GM21737 (cell line): ENCODE measurements around the gene BRINP3.

Experiments used
- ATAC-seq: cut with Tn5 transposase; IDR thresholded peaks from one replicate; pipeline ENCODE4 v1.9.1; 2021; ENCODE audit warnings: mild to moderate bottlenecking, moderate library complexity; ENCODE audit not compliant: unreplicated experiment

The BRINP3 gene

DNA sequence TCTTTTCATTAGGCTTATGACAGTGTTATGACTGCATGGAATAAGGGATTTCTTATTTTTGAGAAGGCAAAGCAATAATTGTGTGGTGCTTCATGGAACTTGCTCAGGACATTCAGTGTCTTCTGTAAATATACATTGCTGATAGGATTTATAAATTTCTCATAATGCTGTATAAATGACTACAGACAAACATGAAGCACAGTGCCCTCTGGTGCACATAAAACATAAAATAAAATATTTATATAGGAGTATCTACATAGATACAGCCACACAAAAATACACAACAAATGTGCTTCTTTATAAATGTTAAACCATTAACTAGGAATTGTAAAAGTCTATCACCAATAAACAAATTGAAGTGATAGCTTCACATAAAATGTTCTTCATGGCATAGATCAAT lies 24.1 kb downstream of the BRINP3 start:
- no peak for ATAC-seq

DNA sequence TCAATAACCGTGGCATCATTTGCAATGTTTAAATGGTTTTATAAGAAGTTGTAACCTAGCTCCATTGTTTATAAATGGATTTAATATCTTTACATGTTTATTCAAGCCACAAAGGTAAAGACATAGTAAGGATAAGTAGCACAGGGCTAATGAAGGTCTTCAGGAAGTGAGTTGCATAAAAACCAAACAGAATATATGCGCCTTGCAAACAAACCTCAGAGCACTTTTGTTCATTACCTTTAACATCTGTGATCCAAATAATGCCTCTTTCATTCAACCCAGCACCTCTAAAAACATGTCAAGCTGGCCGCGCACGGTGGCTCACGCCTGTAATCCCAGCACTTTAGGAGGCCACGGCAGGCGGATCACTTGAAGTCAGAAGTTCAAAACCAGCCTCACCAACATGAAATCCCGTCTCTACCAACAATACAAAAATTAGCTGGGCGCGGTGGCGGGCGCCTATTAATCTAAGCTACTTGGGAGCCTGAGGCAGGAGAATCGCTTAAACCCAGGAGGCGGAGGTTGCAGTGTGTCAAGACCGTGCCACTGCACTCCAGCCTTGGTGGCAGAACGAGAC lies 25.3 kb downstream of the BRINP3 start:
- ATAC-seq, result no peak

DNA sequence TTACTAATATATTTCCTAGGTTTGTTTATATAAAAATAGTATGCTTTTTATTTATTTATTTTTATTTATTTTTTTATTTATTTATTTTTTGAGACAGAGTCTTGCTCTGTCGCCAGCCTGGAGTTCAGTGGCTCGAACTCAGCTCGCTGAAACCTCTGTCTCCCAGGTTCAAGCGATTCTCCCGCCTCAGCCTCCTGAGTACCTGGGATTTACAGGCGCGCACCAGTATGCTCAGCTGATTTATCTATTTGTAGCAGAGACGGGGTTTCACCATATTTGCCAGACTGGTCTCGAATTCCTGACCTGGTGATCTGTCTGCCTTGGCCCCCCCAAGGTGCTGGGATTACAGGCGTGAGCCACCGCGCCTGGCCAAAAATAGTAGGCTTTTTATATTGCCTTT lies 33.2 kb downstream of the BRINP3 start:
- ATAC-seq, result no peak

DNA sequence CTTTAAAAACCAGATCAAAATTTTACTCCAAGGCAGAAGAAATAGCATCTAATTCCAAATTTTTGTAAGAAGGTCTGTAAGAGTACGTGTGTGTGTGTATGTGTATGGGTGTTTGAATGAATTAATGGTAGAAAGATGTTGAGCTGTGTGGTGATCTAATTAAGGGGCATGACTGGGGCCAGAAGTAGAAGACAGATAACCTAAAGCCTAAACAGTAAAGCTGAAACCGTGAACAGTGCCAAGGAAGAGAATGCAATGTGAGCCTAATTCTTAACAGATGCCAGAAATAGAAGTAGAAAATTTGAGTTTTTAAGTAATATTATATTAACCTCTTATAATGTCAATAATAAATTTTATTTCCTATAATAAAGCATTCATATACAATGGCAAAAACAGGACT lies 38.2 kb downstream of the BRINP3 start:
- no peak for ATAC-seq

DNA sequence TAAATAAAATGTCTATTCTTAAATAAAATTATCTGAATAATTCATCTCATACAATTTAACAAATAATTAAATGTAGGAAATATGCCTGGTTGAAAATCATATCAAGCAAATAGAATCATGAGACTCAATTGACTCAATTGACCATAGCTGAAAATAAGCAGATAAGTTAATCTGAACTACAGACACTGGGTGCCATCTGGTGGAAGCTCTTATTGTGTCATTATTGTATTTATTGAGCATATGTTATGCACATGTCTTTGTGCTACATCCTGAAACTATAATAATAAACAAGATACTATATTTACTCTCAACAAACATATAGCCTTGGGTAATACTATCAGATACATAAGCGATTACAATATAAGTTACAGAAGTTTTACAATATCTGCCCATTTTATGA lies 41.0 kb downstream of the BRINP3 start:
- no peak for ATAC-seq

DNA sequence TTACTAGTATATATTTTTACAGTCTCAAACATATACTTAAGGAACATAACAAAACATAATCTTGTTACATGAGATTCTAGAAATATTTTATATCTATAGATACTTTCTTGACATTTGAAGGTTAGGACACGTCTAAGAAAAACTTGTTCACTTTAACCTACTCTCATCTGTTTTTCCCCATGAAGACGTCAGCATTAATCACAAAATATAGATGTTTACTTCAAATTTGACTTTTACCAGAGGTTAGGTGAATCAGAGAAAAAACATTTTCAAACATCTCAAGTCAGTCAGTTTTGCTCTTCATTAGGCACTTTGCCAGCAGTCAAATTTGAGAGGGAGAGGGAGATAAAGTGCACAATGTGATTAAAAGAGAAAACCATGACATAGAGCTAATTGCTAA lies 47.7 kb downstream of the BRINP3 start:
- no peak for ATAC-seq

DNA sequence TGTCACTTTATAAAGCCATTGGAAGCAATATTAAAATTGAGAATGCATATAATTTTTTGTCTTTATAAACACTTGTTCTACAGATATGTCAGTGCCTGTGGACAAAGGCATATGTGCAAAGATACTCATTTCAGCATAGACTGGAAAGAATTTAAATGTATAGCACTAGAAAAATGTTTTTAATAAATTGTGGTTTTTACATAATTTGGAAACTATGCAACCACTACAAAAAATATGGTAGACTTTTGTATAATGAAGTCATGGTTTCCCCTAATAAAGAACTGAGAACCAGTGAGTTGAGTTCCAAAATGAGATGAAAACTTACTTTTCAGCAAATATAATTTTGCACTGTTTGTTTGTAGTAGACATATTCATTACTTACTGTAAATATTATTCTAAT lies 48.5 kb downstream of the BRINP3 start:
- no peak for ATAC-seq

DNA sequence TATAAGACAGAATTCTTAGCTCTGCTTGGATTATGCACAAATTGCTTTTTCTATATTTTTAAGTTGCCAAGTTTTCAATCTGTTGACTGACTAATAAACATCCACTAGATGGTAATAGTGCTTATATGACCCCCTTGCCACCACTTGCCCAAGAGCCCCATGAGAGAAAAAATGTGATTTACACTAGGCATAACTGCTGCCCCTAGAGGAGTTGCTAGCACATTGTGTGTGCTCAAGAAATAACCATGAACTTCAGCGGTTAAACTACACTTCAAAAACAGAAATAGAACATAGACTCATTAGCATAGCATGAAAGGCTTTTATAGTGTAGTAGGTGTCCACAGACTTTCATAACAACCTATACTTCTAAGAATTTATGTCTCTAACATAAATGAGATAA lies 61.4 kb downstream of the BRINP3 start:
- ATAC-seq, result no peak

DNA sequence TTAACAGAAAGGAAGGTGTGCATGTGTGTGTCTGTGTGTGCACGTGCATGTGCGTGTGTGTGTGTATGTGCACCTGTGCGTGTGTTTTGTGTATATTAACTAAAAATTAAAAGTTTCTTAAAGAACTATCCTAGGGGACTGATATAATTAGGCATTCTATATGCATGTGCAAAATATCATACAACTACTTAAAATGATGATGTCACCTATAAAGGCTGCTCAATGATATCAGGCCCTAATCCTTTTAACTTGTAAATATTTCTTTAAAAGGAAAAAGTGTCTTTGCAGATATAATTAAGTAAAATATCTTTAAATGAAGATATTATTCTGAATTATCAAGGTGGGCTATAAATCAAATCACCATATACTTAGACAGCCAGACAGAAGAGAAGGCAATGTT lies 64.5 kb downstream of the BRINP3 start:
- ATAC-seq, result no peak

DNA sequence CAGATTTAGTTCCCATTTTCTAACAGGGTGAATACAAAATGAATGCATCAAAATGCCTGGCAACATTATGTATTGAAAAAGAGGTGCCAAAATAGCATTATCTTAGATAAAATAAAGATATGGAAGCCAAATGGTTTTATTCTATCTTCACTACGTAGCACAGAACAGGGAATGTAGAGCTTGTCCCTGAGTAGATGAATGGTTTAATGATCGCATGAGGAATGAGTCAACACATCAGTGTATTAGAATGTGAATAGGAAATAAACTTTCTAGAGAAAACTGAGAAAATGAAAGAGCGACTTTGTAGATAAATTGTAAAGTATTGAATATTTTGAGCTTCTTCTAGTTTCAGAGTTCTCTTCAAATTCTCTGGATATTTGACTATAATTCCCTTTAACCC lies 74.3 kb downstream of the BRINP3 start:
- no peak for ATAC-seq

DNA sequence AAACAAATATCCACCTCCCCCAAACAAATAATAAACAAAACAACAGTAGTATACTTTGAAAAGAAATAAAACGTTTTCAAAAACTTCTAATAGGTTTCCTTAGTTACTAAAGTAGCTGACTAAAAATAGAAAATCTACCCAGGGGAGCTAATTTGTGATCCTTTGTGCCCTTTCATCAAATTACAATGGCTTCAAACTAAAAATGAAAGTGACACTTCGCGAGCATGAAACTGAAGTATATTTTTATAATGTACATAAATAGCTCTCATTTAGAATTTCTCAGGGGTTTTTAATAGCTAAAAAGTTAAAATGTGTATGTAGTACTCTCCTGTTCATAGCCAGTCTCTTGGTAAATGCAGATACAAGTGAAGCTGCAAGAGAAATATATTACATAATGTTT lies 78.4 kb downstream of the BRINP3 start:
- ATAC-seq, result no peak

DNA sequence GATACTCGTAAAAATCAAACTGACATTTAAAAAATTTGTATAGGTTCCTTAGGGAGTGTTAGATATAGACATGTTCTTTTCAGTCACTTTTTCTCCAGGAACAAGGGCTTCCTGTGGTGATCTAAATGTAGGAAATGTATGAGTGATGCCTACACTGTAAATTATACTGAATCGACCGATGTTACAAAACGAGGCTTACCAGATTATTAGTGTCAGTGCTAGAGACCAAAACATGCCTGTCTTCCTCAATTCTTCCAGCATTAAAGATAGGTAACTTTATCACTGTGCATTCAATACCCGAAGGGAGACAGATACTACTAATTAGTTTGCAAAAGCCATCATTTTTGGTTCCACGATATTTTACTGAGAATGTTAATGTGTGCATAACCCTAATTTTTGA lies 86.1 kb downstream of the BRINP3 start:
- no peak for ATAC-seq

DNA sequence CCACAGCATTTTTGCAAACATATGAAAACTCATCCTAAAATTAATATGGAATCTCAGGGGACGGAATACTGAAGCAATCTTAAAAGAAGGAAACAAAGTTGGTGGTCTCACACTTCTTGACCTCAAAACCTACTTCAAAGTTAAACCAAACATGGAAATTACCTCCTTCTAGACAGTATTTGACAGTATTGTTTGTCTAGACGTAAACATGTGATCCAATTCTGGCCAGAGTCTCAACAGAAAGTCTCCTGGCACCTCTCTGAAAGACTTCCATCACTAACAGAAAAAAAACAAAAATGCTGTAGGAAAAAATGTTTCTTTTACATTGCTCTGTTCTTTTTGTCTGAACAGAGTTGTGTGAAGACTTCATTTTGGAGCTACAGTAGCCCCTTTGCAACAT lies 99.7 kb downstream of the BRINP3 start:
- no peak for ATAC-seq

DNA sequence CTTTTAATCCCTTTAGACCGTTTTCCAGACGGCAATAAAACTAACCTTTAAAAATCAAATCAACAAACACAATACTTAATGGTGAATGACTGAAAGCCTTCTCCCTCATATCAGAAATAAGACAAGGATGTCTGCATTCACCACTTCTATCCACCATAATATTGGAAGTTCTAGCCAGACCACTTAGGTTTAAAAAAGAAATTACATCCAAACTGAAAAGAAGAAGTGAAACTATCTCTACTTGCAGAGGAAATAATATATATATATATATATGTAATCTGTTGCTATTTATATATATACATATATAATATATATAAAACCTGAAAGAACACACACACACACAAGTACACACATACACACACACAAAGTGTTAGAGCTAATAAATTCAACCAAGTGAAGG lies 100.4 kb downstream of the BRINP3 start:
- ATAC-seq, result no peak

DNA sequence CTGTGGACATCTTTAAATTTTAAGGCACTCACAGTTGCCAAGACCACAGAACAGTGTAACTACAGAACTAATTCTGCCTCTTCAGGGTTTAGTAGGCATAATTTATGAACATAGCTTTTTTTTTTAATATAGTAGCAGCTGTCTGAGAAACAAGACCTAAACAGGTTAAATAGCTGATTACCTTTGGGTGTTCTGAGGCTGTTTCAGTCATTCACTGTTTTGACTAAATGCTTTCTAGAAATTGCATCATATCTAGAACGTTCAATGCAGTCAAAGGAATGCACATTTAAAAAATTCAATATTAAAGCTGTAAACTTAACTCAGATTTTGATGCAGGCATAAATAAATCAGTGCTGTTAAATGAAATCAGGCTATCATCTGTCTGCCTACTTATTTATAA lies 101.6 kb downstream of the BRINP3 start:
- no peak for ATAC-seq

DNA sequence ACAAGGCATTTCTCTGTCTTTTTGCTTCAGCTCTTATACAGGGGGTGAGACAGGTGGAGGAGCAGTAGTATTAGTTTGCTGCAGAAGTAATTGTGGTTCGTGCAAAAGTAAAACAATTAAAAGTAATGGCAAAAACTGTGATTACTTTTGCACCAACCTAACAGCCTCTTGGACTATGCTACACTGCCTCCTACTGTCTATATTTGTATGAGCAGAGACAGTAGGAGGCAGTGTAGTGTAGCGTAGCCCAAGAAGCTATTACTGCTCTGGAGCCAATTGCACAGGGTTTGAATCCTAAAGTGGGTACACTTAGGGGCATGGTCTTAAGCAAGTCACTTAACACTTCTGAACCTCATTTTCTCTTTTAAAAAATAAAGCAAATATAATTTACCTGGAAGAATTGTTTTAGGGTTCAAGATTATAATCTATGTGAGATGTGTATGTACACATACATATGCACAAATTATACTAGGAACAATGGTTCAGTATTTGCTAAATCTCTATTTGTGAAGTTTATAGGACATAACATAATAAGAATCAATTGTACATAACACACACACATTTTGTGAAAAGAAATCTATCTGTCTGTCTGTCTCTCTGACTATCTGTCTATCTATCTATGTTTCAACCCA lies 103.8 kb downstream of the BRINP3 start:
- no peak for ATAC-seq

DNA sequence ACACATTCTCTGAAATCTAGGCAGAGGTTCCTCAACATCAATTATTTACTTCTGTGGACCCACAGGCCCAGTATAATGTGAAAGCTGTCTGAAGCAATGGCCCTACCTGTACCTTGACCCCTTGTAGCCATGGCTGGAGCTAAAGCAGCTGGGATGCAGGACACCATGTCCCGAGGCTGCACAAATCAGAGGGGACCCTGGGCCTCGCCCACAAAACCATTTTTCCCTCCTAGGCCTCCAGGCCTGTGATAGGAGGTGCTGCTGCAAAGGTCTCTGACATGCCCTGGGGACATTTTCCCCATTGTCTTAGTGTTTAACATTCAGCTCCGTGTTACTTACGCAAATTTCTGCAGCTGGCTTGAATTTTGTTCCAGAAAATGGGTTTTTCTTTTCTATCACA lies 110.5 kb downstream of the BRINP3 start:
- no peak for ATAC-seq

DNA sequence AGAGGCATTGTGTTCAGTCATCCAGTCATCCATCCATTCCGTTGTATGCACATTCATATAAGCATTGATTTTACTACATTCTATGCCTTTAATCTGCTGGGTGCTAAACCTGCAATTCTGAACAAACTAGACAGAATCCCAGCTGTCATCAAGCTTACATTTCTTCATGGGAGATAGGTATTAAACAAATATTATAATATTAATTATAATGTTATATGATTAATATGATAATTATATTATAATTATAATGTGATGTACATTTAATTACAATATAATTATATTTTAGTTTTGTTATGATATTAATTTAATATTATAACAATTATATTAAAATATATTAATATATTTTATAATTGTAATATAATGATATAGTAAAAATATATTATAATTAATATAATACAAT lies 112.4 kb downstream of the BRINP3 start:
- no peak for ATAC-seq

DNA sequence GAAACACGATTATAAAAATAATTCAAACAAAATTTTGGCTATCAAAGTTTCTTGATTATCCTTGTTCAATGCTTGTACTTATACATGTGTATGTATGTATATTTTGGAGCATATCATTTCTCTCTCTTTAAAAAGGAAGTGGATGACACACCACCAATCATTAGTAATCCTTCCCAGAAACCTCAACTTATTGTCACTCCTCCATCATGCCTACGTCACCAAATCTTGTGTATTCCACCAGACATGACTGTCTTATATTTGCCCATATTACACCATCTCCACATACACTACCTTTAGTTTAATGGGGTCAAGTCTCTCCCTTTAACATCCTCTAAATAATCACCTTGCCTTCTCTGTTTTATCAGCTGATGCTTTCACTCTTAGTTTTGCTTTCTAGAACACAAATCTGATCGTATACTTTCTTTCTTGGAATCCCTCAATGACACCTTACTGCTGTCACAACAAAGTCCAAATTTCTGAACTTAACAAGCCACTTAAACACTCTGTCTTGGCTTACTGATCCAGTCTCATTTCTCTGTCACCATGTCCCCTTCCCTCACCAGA lies 124.0 kb downstream of the BRINP3 start:
- ATAC-seq, result no peak

DNA sequence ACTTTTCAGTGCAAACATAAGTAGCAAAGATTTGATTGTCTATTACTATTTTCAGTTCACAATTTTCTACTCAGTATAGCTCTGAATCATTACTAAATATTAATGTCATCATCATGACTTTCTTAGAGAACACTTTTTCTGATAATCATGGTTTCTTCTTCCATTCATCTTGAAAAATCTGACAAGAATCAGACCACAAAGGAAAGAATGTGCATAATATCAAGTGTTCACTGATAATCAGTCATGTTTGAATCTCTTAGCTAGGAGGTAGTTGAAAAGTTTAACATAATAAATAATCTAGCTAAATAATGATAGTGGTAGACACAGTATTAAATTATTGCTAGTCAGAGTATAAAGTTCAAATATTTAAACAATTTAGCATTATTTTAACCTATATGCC lies 133.2 kb downstream of the BRINP3 start:
- ATAC-seq, result no peak

DNA sequence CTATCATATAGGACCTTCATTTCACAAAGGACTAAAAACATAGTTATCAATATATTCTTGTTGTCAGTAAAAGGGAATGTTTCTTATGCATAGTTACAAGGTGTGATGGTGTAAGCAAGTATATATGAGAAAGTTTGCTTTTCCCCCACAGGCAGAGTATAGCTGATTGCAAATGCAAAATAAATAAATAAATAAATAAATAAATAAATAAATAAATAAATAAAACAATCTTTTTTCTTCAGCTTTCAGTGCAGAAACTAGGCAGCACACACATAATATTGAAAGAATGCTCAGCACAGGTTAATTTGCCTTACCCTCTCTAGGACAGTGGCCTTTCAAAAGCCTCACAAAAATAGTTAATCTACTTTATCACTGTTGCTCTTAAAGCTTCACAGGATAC lies 138.8 kb downstream of the BRINP3 start:
- ATAC-seq, result no peak

DNA sequence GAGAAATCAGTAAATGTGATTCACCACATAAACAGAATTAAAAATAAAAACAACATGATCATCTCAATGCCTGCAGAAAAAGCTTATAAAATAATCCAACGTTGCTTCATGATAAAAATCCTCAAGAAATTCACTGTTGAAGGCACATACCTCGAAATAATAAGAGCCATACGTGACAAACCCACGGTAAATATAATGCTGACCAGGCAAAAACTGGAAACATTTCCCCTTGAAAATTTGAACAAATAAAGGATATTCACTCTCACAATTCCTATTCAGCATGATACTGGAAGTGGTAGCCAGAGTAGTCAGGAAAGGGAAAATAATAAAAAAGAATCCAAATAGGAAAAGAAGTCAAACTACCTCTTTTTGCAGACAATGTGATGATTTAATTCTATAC lies 148.8 kb downstream of the BRINP3 start:
- ATAC-seq, result no peak

DNA sequence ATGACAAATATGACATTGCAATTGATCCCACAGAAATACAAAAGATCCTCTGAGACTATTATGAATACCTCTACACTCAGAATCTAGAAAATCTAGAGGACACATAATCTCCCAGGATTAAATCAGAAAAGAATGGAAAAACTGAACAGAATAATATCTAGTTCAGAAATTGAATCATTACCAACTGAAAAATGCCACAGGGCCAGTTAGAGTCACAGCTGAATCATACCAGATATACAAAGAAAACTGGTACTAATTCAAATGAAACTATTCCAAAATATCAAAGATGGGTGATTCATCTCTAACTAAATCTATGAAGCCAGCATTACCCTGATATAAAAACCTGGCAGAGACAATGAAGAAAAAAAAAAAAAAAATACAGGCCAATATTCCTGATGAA lies 149.3 kb downstream of the BRINP3 start:
- no peak for ATAC-seq
